Measurements from ENCODE around the gene CLDN22.

Gene CLDN22

DNA sequence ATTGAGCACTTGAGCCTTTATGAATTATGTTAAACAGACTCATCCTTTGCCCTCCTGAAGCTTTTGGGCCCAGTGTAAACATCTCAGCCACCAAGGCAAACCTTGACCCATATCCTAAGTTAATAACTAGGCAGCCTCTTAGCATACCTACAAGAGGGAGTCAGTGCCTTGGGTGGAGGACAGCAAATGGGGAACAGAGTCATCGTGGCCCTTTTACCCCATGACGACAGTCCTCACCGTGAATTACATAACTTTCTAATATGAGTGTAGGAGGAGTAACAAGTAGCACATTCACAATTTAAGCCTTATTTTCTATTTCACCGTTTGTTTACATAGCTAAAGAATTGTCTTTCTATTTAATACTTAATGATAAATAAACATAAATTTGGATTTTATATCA is 16.8 kb downstream of the CLDN22 start:
- TF ChIP-seq ZNF140 (tag by site-specific recombination; IDR thresholded peaks at IDR 0.05) (no peak), ZNF138 (tag by site-specific recombination; IDR thresholded peaks at IDR 0.05; ENCODE audit: borderline replicate concordance) (no peak), ZEB2 (tag by site-specific recombination; IDR thresholded peaks at IDR 0.05) (no peak), ZNF416 (tag by site-specific recombination; IDR thresholded peaks at IDR 0.05) (no peak)
- TF ChIP-seq, protein P1, sequence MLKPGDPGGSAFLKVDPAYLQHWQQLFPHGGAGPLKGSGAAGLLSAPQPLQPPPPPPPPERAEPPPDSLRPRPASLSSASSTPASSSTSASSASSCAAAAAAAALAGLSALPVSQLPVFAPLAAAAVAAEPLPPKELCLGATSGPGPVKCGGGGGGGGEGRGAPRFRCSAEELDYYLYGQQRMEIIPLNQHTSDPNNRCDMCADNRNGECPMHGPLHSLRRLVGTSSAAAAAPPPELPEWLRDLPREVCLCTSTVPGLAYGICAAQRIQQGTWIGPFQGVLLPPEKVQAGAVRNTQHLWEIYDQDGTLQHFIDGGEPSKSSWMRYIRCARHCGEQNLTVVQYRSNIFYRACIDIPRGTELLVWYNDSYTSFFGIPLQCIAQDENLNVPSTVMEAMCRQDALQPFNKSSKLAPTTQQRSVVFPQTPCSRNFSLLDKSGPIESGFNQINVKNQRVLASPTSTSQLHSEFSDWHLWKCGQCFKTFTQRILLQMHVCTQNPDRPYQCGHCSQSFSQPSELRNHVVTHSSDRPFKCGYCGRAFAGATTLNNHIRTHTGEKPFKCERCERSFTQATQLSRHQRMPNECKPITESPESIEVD (tag by site-specific recombination; IDR thresholded peaks at IDR 0.05): no peak
- TF ChIP-seq, protein P2, sequence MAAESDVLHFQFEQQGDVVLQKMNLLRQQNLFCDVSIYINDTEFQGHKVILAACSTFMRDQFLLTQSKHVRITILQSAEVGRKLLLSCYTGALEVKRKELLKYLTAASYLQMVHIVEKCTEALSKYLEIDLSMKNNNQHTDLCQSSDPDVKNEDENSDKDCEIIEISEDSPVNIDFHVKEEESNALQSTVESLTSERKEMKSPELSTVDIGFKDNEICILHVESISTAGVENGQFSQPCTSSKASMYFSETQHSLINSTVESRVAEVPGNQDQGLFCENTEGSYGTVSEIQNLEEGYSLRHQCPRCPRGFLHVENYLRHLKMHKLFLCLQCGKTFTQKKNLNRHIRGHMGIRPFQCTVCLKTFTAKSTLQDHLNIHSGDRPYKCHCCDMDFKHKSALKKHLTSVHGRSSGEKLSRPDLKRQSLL (tag by site-specific recombination; IDR thresholded peaks at IDR 0.05): no peak
- H3K36me3 ChIP-seq (ENCODE audit: control insufficient read depth in 2 of 2, insufficient read depth in 1 of 2, low read length in 2 of 2): peaks cover 0 to 7% of the 10 kb centered on the region in 2 experiments; a peak in 2 of 3 replicates
- no peaks in the 10 kb centered on the region; the same call in 1 of the 2 replicates for H3K9me3 ChIP-seq (ENCODE audit: control insufficient read depth, insufficient read depth, low read depth, low read length)
- CTCF ChIA-PET: no interaction called here
- POLR2A ChIA-PET: no interaction called here
- H3K27ac ChIP-seq (ENCODE audit: extremely low read depth, low read depth, low read length): no peak overlapping the region
- no peaks in the 10 kb centered on the region for H3K4me1 ChIP-seq (ENCODE audit: control insufficient read depth, insufficient read depth, low read length)
- no peak overlapping the region for H3K4me3 ChIP-seq (ENCODE audit: low read depth, low read length)

GRCh38 chr4:183300655-183301054 is 19.4 kb downstream of the CLDN22 start:
- H3K4me1 ChIP-seq (ENCODE audit: control insufficient read depth, insufficient read depth, low read length): no peaks in the 10 kb centered on the region
- no peaks in the 10 kb centered on the region; the same call in 1 of the 2 replicates for H3K9me3 ChIP-seq (ENCODE audit: control insufficient read depth, insufficient read depth, low read depth, low read length)
- H3K4me3 ChIP-seq (ENCODE audit: low read depth, low read length): no peak overlapping the region
- H3K36me3 ChIP-seq (ENCODE audit: control insufficient read depth in 2 of 2, insufficient read depth in 1 of 2, low read length in 2 of 2): peaks cover 0 to 17% of the 10 kb centered on the region in 2 experiments; a peak in 2 of 3 replicates
- POLR2A ChIA-PET: no interaction called here
- H3K27ac ChIP-seq (ENCODE audit: extremely low read depth, low read depth, low read length): no peak overlapping the region
- TF ChIP-seq KLF1 (tag by site-specific recombination; IDR thresholded peaks at IDR 0.05): no peak
- TF ChIP-seq ZNF302 (tag by site-specific recombination; IDR thresholded peaks at IDR 0.05; ENCODE audit: low read depth): no peak
- TF ChIP-seq ZNF433 (tag by site-specific recombination; IDR thresholded peaks at IDR 0.05; ENCODE audit: low read depth): no peak
- TF ChIP-seq, protein P3, sequence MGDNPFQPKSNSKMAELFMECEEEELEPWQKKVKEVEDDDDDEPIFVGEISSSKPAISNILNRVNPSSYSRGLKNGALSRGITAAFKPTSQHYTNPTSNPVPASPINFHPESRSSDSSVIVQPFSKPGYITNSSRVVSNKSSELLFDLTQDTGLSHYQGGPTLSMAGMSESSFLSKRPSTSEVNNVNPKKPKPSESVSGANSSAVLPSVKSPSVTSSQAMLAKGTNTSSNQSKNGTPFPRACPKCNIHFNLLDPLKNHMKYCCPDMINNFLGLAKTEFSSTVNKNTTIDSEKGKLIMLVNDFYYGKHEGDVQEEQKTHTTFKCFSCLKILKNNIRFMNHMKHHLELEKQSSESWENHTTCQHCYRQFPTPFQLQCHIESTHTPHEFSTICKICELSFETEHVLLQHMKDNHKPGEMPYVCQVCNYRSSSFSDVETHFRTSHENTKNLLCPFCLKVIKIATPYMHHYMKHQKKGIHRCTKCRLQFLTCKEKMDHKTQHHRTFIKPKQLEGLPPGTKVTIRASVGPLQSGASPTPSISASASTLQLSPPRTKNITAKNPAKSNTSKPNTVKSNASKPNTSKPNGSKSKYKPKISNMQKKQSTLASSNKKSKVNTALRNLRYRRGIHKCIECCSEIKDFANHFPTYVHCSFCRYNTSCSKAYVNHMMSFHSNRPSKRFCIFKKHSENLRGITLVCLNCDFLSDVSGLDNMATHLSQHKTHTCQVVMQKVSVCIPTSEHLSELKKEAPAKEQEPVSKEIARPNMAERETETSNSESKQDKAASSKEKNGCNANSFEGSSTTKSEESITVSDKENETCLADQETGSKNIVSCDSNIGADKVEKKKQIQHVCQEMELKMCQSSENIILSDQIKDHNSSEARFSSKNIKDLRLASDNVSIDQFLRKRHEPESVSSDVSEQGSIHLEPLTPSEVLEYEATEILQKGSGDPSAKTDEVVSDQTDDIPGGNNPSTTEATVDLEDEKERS (tag by site-specific recombination; IDR thresholded peaks at IDR 0.05): no peak
- TF ChIP-seq SCRT1 (tag by site-specific recombination; IDR thresholded peaks at IDR 0.05; ENCODE audit: borderline replicate concordance): no peak
- TF ChIP-seq ZNF624 (tag by site-specific recombination; IDR thresholded peaks at IDR 0.05): no peak
- no peak for TF ChIP-seq BCL11A (tag by site-specific recombination; IDR thresholded peaks at IDR 0.05; ENCODE audit: low read depth)
- no peak for TF ChIP-seq ZIC2 (tag by site-specific recombination; IDR thresholded peaks at IDR 0.05)
- no peak for TF ChIP-seq GLI4 (tag by site-specific recombination; IDR thresholded peaks at IDR 0.05)
- no peak for TF ChIP-seq KLF16 (tag by site-specific recombination; IDR thresholded peaks at IDR 0.05)
- TF ChIP-seq ZNF48 (tag by site-specific recombination; IDR thresholded peaks at IDR 0.05): no peak
- no peak for TF ChIP-seq TCF7L2 (IDR thresholded peaks at IDR 0.05; ENCODE audit: borderline replicate concordance, low read depth, low read length)
- no peak for TF ChIP-seq ZNF133 (tag by site-specific recombination; IDR thresholded peaks at IDR 0.05)
- no peak for TF ChIP-seq ZNF473 (tag by site-specific recombination; IDR thresholded peaks at IDR 0.05)
- no peak for TF ChIP-seq KLF9 (tag by site-specific recombination; IDR thresholded peaks at IDR 0.05; ENCODE audit: low read depth)
- TF ChIP-seq ZNF792 (tag by site-specific recombination; IDR thresholded peaks at IDR 0.05): no peak
- no peak for TF ChIP-seq ZNF24 (tag by site-specific recombination; IDR thresholded peaks at IDR 0.05)
- no peak for TF ChIP-seq ZNF18 (tag by site-specific recombination; IDR thresholded peaks at IDR 0.05)
- TF ChIP-seq ZNF248 (tag by site-specific recombination; IDR thresholded peaks at IDR 0.05): no peak
- CTCF ChIA-PET: interaction anchor here (0.8 kb wide), 1 partner anchor 326 kb away, joined by 3 read pairs; no protein-coding TSS in a partner anchor
